ENCODE data around the gene AKAIN1.

The AKAIN1 gene

DNA sequence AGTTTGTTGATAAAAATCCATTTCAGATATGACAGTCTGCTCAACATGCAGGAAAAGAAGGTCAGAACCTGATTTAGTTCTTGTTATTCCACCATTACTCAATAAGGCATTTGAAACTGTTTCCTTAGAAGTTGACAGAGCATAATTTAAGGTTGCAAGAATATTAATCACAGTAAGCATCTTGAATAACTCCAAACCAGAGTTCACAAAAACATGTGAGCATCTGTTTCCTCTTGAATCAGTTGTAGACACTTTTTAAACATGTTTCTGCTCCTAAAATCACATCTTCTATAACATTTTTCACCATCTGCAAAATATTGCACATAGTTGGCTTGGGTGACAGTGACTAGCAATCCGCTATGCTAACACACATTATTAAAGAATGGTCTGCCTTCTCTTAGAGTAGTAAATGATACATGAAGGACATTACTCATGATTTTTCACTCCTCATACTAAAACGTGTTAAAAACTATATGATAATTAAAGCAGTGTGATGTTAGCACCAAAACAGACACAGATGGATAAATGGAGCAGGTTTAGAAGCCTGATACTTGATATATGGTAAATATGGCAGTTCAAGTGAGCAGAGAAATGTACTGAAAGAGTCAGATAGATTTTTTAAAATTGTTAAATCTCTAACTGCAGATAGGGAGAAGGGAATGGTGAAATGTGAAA lies 30.3 kb downstream of the AKAIN1 start:
- Histone ChIP-seq H3K27me3 (ENCODE audit: insufficient read depth, poor library complexity, severe bottlenecking) (peaks cover 2% of the 10 kb centered on the region), H3K4me3 (replicated peaks; ENCODE audit: insufficient read depth, low read length) (no peak overlapping the region), H3K27ac (replicated peaks) (no peak overlapping the region)
- TF ChIP-seq GABPA (IDR thresholded peaks at IDR 0.05; ENCODE audit: low read depth) = no peak
- no peak for TF ChIP-seq CTCF (IDR thresholded peaks at IDR 0.05; ENCODE audit: insufficient read depth, low read length)
- TF ChIP-seq POLR2AphosphoS5 (IDR thresholded peaks at IDR 0.05; ENCODE audit: low read depth) = no peak
- TF ChIP-seq REST (IDR thresholded peaks at IDR 0.05; ENCODE audit: insufficient replicate concordance, low read depth) = no peak
- no peak for TF ChIP-seq SPI1 (IDR thresholded peaks at IDR 0.05; ENCODE audit: borderline replicate concordance, low read depth)
- no peak for DNase-seq (ENCODE audit: low read depth in 1 of 2, low spot score in 1 of 2)

GRCh38 chr18:5164903-5165302 lies 32.2 kb downstream of the AKAIN1 start:
- Histone ChIP-seq H3K27ac (replicated peaks) (no peak overlapping the region), H3K4me3 (replicated peaks; ENCODE audit: insufficient read depth, low read length) (no peak overlapping the region), H3K27me3 (ENCODE audit: insufficient read depth, poor library complexity, severe bottlenecking) (peaks cover 2% of the 10 kb centered on the region)
- no peak for DNase-seq (ENCODE audit: low read depth in 1 of 2, low spot score in 1 of 2)
- TF ChIP-seq POLR2AphosphoS5 (IDR thresholded peaks at IDR 0.05; ENCODE audit: low read depth) (no peak), CTCF (IDR thresholded peaks at IDR 0.05; ENCODE audit: insufficient read depth, low read length) (no peak), GABPA (IDR thresholded peaks at IDR 0.05; ENCODE audit: low read depth) (no peak), SPI1 (IDR thresholded peaks at IDR 0.05; ENCODE audit: borderline replicate concordance, low read depth) (no peak), REST (IDR thresholded peaks at IDR 0.05; ENCODE audit: insufficient replicate concordance, low read depth) (no peak)

- DNase-seq (ENCODE audit: low read depth in 1 of 2, low spot score in 1 of 2) = no peak
- Histone ChIP-seq H3K27ac (replicated peaks) (no peak overlapping the region), H3K4me3 (replicated peaks; ENCODE audit: insufficient read depth, low read length) (no peak overlapping the region), H3K27me3 (ENCODE audit: insufficient read depth, poor library complexity, severe bottlenecking) (peaks cover 2% of the 10 kb centered on the region)
- TF ChIP-seq REST (IDR thresholded peaks at IDR 0.05; ENCODE audit: insufficient replicate concordance, low read depth) = no peak
- no peak for TF ChIP-seq GABPA (IDR thresholded peaks at IDR 0.05; ENCODE audit: low read depth)
- TF ChIP-seq SPI1 (IDR thresholded peaks at IDR 0.05; ENCODE audit: borderline replicate concordance, low read depth) = no peak
- no peak for TF ChIP-seq POLR2AphosphoS5 (IDR thresholded peaks at IDR 0.05; ENCODE audit: low read depth)
- no peak for TF ChIP-seq CTCF (IDR thresholded peaks at IDR 0.05; ENCODE audit: insufficient read depth, low read length)
Measured at GRCh38 chr18:5162111-5162510, 34.9 kb downstream of the AKAIN1 start.

Measured in HL-60 (cell line).